Stimulated activated CD8-positive, alpha-beta memory T cell treated with anti-CD3 and anti-CD28 coated beads, Interleukin-4, amount 100 ng/mL, for 24 hours (primary cell): Measurements from ENCODE around the gene TFB1M.

Experiments
- DNase-seq: peaks from one replicate; pipeline ENCODE4 v3.0.0-alpha.2; 2020; ENCODE audit warnings: low read depth

The TFB1M gene

DNA sequence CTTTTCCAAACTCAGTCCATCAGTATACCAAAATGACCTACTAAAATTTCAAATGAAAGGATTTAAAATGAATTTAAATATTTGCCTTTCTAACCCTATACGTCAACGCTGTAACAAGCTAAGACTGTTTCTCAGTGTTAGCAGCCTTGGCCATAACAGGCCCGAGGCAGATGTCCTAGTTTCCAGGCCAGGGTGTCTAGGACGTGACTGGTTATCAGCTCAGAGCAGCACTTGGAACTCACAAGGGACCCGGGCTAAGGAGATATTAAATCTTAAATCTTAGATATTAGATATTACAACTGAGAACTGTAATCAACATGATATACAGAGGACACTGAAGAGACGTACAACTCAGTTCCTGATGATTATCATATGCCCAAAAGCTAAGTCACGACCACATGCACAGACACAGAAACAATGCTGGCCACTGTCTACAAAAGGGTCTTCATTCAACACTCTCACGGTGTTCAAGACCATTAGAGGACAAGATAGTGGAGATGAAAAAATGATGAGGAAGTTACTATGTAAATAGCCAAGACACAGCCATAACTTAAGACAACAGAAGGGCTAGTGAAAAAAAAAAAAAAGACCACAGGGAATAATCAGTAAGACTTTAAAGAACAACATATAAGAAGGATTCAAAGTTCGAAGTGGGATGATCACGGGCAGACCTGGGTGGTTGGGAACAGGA, 50.8 kb downstream of the TFB1M start, which contains the start of gene CLDN20:
CLDN20 (plus strand) TSS at position 641 of the 691 bp plus-strand sequence. CDS start 11,707 bp downstream, outside the sequence.
- no peak for DNase-seq

DNA sequence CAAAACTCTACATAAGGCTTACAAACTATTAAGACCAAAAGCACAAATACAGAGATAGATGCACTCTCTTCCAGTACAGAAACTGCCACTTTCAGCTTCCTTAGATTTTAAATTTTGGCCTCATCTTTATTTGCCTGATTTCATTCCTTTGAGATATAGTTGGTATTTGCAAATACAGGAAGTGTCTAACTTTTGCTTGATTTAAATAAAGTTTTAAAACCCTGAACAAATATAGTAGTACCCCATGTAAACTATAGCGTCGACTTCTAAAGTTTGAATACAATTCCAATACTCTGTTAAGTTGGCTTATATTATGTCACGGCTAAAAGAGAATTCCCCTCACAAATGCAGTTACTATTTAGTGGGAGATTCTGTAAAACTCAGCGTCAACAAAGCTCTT, 51.6 kb downstream of the TFB1M start:
- DNase-seq: no peak

DNA sequence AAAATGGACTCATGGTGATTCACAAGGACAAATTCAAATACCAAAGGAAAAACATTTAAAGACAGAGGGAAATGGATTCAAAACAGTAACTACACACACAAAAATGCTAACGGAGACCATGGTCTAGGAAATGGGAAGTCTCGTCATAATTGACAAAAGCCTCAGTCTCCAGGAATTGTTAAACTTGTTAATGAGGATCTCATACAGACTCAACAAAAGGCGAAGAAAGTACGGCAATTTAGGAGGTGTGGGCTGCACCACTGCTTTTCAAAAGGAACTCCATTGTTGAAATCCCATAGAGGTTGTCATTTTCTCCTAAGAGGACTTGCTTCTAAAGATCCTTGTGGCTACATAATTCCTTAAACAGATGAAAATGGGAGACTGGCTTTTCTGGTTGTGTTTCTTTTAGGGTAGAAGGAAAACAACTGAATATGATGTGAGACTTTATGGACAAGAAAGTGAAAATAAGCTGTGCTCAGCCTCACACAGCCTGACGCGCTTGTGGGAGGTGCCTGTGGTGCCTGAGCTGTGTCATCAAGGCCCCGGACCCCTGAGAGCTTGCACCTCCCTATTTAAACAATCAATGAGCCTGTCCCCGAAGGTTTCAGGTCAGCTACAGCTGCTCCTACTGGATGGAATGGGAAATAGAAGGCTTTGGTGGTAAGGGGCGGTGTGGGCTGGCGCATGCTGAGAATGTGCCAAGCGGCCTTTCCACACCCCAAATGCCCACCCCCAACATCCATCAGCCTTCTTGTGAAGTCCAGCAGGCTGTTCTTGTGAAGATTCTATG, 53.0 kb downstream of the TFB1M start:
- no peak for DNase-seq

DNA sequence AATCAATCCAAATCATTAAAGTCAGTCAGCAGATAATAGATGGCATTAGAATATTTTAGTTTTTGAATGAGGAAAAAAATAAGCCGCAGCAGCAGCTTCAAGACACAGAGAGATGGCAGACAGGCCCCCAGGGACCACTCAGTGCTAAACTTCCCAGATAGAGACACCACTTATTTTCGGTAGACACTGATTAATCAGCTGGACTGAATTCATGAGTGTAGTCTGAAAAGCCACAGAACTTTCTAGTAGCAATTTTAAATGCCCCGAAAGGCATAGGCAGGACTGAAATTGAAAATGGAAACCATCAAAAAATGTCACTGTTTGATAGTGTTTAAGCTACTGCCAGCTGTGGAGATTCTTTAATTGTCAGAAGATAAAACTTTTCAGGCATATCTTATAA, 53.6 kb downstream of the TFB1M start:
- no peak for DNase-seq

DNA sequence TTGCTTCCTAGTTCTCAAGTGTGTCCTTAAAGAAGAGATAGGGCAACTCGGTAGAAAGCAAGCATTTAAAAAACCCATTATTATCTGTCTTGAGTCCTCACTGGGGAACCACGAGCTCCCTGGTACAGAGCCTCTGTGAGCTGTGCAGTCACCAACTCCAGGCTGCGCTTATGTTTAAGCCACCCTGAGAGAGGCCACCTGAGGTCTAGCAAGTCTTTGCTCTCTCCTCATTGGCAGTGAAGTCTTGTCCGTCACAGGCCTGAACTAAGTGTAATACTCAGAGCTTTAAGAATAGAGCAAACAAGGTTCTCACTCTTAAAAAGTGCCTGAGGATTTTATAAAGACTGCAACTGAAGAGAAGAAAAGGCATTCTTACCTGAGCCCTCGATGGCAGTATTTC, 54.4 kb downstream of the TFB1M start:
- no peak for DNase-seq

DNA sequence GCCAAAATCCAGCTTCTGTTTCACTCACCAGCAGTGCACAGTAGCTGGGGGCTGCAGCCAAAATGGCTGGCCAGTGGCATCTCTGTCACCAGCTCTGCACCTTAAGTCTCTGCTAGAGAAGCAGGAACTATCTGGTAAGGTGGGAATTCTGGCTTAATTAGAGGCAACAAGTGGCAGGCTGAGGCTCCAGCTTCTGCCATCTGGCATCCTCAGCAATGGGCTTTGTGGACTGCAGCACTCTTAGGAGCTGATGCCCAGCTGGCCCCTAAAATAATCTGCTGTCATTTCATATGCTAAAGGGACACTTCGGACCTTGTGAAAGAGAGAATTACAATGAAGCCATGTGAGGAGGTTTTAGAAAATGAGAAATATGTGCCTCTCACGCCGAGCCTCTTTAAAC, 55.1 kb downstream of the TFB1M start:
- no peak for DNase-seq

DNA sequence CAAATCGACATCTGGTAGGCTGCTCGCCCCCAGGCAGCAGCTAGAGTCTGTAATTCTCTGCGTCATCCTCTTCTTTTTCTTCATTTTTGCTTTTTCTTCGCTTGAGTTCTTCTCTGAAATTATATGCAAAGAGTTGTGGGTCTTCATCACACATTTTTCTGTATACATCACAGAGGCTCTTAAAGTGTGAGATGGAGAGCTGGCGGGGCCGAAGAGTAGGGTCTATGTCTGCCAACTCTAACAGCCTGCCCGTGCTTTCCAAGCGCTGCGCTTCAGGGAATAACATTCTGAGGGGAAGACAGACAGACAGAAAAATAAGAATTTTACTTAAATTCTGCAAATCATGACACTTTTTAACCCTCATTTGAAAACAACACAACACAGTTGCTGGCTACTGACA, 56.5 kb downstream of the TFB1M start:
- no peak for DNase-seq

DNA sequence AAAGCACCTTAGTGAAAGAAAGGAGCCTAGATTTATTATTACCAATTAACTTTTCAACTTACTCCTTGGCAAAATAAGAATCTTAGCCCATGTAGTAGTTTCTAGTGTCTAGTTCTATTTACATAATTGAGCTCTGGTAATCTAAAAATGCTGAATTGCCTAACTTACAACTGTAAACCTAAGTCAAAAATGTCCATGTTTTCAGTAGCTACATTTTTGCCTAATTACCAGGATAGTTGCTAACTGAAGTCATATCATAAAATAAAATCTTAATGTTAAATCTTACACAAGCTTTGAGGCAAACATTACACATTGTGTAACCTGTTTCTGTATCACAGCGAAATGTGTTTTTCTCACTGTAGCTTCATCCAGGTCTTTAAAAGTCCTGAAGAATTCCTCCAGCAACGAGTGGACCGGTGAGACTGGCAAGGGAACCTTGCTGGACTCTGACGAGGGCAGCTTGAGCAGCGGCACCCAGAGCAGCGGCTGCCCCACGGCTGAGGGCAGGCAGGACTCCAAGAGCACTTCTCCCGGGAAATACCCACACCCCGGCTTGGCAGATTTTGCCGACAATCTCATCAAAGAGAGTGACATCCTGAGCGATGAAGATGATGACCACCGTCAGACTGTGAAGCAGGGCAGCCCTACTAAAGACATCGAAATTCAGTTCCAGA, 58.0 kb downstream of the TFB1M start:
- DNase-seq: no peak

DNA sequence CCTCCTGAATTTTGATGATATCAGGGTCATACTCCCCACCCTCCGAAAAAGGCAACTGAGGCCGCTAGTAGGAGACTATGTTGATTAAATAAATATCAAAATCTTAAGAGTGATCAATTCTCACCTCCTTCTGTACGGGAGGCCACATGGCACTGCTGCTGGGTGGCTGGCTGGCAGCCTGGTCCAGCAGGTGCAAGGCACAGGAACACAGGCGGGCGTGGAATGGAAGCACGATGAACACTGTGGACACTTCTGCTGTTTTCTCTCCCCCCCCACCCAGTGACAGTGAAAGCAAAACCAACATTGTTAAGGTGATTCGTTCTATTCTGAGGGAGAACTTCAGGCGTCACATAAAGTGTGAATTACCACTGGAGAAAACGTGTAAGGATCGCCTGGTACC, 60.1 kb downstream of the TFB1M start:
- DNase-seq: no peak

DNA sequence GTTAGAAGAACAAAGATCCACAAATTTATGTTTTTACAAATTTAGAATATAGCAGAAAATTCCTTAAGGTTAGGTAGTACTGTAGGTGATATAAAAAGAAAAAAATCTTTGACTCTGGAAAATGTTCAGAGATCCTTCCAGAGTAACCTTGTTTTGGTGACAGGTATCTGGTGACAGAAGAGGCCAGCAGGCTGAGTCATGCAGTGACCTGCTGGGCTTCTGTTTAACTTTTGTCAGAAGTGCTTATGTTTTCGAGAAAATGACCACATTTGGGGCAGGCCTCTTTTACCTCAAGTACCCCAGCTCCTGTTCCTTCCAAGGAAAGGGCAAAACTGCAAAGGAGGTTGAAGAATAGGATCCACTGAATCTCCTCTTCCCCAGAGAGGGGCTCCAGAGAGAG, 60.9 kb downstream of the TFB1M start:
- no peak for DNase-seq

DNA sequence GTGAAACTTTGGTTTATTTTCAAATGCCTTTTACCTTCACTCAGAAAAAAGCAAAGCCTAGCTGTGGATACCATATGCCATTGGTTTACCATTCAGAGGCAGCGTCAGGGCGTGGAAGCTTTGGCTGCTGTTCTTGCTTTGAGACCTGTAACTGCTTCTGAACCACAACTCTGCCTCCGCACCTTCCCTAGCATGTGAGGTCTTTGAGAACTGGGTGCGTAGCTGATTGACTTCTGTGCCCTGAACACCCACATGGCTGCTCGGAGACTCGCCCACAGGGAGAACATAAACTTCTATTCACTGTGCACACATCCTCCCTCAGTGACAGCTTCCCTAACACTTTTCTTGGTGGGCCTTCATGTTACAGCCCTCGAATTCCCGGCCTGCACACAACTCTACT, 61.7 kb downstream of the TFB1M start:
- no peak for DNase-seq

DNA sequence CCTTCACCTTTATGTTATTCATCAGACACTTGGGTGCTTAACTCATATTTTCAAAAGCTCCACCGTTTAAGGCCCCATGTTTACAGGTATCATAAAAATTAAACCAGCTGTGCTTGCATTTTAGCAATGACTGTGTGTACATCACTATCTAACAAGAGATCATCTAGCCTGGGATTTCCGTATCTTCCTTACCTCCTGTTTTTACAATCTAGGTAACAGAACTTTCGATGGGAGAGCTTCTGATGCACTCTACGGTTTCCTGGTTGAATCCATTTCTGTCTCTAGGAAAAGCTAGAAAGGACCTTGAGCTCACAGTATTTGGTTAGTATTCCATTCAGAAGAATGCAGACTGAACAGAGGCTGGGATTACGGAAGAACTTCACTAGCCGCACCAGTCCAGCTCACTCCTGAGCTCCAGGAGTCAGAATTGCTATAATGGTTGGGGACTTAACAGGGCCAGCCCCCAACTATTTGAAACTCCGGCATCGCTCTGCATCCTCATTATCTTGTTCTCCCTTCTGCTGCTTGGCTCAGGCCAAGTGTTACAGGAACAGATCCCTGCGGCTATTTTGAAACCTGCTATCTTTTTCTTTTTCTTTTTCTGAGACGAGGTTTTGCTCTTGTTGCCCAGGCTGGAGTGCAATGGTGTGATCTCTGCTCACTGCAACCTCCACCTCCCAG, 63.4 kb downstream of the TFB1M start:
- DNase-seq: no peak

DNA sequence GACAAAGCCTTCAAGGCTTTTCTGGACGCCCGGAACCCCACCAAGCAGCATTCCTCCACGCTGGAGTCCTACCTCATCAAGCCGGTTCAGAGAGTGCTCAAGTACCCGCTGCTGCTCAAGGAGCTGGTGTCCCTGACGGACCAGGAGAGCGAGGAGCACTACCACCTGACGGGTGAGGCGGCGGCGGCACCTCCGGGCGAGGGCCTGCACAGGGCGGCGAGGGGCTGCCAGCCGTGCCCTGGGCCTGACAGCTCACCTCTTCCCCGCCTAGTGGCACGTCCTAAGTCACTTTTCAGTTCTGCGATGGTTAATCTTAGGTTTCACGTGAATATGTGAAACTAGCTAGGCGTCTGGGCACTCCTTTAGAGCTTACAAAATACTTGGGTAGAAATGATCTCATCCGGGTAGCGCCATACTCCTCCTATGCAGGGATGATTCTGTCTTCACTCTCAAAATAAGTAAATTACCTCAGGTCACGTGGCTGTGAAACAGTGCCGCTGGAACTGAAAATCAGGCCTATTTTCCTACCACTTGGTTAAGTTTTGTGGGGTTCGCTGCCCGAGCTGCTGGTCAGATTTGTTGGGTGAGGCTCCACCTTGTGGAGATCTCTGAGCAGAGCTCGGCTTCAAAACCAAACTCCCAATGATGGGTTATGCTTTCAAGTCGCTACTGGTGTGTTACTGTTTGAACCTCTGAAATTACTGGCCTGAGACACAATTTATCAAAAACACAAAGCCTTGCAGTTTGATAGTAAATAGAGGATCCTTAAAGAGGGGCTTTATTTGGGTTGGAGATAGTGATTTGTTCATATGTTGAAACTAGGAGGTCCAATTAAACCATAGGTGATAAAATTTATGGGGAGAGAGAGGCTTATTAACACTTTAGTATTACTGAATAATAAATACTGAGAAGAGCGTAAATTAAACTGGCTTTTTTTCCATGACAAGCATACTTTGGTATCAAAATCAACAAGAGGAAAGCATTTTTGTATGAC, 66.0 kb downstream of the TFB1M start:
- DNase-seq: no peak

DNA sequence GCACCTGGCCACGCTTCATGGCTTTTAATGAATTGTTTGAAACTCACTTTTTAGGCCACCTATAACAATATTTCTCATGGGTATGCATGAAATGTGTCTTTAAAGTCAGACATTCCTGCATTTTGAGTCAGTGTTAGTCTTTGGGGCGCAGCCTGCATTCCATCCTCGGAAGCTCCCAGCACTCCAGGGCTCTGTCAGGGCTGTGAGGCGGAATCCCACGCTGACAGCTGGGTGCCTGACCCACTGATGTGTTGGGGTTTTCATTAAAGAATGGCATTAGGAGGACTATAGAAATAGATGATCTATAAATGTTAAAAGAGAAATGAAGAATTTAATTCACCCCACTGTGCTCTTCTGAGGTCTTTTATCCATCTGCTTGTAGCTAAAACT, 66.7 kb downstream of the TFB1M start:
- no peak for DNase-seq

DNA sequence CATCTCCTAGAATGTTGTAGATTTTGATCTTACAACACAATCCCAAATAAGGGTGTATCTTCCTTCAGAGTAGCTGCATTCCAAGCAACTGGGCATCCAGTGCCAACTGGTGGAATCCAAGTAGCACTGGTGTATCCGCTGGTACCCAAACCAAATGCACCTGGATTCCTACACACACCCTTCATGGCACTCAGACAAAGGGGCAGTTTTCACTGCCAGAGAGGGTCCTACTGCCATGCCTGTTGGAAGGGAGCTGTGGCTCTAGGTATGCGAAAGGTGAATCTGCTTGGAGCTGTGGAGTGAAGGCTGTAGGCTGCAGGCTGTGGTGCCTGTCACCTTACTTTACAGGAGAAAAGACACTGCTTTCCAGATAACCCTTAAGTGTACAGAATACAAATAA, 67.5 kb downstream of the TFB1M start:
- DNase-seq: no peak

DNA sequence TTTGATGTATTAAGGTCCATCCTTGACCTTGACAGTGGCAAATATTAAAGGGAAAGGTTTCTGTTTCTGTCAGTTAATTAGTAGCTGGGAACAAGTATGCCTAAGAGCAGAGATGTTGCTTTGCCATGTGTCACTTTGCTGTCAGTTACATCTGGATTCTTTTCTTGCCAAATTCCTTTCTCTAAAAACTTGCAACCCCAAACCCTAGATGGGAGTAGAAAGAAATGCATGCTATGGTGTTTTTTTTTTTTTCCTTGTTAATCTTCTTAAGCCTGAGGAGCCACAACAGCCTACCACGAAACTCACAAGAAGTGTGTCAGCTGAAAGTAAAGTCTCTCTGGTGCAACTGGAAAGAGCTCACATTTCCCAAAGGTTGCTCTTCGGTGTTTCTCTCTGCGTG, 68.5 kb downstream of the TFB1M start:
- DNase-seq: no peak

DNA sequence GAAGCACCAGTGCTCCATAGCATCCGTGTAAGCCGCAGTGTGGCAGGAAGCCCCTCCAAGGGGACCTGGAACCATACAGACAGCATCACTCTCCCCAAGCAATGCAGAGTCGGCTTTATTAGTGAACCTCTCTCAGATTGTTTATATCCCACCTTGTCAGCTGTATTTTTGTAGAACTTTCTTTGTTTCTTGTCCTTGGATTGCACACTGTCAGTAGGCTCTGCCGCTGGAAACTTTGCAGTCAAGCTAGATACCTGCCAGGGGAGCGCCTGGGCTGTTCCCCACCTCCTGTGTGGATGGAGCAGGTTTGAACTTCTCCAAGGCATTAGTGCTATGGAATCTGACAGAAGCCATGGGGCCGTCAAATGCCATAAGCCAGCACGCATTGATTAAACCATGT, 69.1 kb downstream of the TFB1M start:
- no peak for DNase-seq

DNA sequence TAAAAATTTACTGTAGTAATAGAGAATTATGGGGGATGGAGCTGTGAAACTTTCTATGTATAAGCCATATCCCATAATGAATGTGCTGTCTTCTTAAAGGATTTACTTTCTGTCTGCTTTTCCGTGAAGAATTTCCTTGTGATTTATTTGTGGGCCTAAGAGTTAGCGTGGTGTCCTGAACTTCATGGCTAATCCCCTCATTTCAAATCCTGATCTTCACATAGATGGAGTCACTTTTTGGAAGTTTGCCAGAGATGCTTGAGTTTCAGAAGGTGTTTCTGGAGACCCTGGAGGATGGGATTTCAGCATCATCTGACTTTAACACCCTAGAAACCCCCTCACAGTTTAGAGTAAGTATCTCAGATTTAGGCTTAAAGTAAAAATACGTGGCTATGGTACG, 69.8 kb downstream of the TFB1M start:
- no peak for DNase-seq

DNA sequence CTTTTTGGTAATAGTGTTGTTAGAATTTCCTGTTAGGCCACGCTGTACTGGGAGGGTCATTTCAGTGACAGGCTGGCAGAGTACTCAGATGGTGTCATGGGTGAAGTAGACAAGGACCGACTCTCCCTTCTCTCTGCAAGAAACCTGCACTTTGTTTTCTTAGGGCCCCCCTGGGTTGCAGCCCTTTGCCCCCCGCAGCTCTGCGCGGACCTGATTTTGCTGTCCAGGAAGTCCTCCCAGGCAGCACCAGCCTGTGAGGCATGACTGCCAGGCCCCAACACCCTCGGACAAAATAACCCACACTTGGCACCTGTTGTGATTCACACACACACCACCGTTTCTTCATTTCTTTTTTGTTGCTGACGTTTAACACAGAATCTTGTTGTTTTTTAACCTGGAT, 72.3 kb downstream of the TFB1M start:
- no peak for DNase-seq

DNA sequence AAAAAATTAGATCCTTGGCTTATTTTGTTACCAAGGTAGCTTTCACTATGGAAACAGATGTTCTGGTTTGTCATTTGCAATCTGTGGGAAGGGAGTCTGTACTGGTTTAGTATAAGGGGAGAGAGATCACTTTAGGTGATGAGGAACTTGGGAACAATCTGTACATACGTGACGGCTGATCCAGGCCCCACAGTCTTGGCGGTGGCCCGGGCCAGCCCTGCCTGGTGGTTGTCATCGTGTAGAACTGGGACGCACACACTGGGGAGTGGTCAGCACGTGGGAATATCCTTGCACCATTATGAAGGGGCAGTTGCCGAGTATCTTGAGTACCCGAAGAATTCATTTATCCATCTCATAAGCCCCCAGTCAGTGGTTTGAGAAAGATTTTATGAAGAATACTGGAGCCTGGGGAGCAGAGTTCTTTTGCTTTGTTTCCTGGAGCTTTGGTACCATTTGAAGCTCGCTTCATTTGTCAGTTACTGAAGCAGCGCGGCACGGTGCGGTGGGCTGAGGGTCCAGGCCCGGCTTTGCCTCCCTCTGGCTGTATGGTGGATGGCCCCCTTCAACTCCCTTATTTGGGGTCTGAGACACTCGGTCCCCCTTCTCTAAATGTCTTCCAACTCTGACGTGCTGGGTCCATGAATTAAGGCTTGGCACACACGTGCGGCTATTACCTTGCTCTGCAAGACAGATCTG, 73.2 kb downstream of the TFB1M start:
- no peak for DNase-seq

DNA sequence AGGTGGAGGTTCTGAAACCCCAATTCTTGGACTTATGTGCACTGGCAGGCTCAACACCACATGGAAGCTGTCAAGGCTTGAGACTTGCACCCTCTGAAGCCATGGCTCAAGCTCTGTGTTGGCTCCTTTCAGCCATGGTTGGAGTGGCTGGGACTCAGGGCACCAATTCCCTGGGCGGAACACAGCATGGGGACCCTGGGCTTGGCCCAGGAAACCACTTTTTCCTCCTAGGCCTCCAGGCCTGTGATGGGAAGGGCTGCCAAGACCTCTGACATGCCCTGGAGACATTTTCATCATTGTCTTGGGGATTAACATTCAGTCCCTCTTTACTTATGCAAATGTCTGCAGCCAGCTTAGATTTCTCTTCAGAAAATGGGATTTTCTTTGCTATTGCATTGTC, 76.7 kb downstream of the TFB1M start:
- no peak for DNase-seq
